Keratinocyte (primary cell): ENCODE data around the gene TOP3B. TPM values are rescaled to one million over a fixed set of nuclear protein-coding genes. Genes with fewer than 3 reads are reported as not detected.

Experiments used
- DNase-seq: peaks from one replicate; pipeline ENCODE4 v3.0.0-alpha.2; 2011; ENCODE audit warnings: low read depth, missing footprints, low spot score
- FAIRE-seq: peaks from 2 replicates; lab custom pipeline; 2011; peaks lifted over from hg19 to GRCh38; lab: Jason Lieb, UNC
- H2AFZ ChIP-seq: 2 replicates; pipeline ENCODE4 v1.6.0; 2012; ENCODE audit warnings: low read length, control low read depth, inconsistent platforms; ENCODE audit not compliant: control insufficient read depth
- H3K27ac ChIP-seq: 2 replicates; pipeline ENCODE4 v1.5.1; 2011; ENCODE audit warnings: low read length; ENCODE audit not compliant: control insufficient read depth, insufficient read depth
- H3K27me3 ChIP-seq: 3 replicates; pipeline ENCODE4 v1.6.0; 2011; ENCODE audit warnings: low read length; ENCODE audit not compliant: control insufficient read depth, insufficient read depth; ENCODE audit errors: extremely low read depth
- H3K36me3 ChIP-seq, 2 experiments: 2 replicates in 1 of 2; 3 replicates in 1 of 2; pipeline ENCODE4 v1.5.1; 2011; ENCODE audit warnings: low read length in 2 of 2, mild to moderate bottlenecking in 1 of 2; ENCODE audit not compliant: control insufficient read depth in 2 of 2, insufficient read depth in 2 of 2; ENCODE audit errors: extremely low read depth in 1 of 2
- H3K4me1 ChIP-seq: 3 replicates; pipeline ENCODE4 v1.5.1; 2011; ENCODE audit warnings: low read length; ENCODE audit not compliant: control insufficient read depth, insufficient read depth; ENCODE audit errors: extremely low read depth
- H3K4me2 ChIP-seq: 3 replicates; pipeline ENCODE4 v1.6.0; 2011; ENCODE audit warnings: low read depth, low read length; ENCODE audit not compliant: control insufficient read depth, insufficient read depth; ENCODE audit errors: extremely low read depth
- H3K4me3 ChIP-seq, 3 experiments: fragments of 200-600 bp in 1 of 3; sonication (generic) in 1 of 3; 2 replicates in 2 of 3; 3 replicates in 1 of 3; pipeline ENCODE4 v1.5.1; 2011 to 2016; ENCODE audit warnings: low read length in 3 of 3, mild to moderate bottlenecking in 3 of 3, control low read depth in 2 of 3, inconsistent platforms in 1 of 3, low read depth in 1 of 3, mixed read lengths in 1 of 3, mixed run types in 1 of 3, moderate library complexity in 1 of 3; ENCODE audit not compliant: control insufficient read depth in 2 of 3, insufficient read depth in 2 of 3; ENCODE audit errors: extremely low read depth in 1 of 3
- H3K79me2 ChIP-seq: 2 replicates; pipeline ENCODE4 v1.6.0; 2012; ENCODE audit warnings: low read length; ENCODE audit not compliant: control insufficient read depth, insufficient read depth
- H3K9ac ChIP-seq: 3 replicates; pipeline ENCODE4 v1.6.0; 2011; ENCODE audit warnings: low read length; ENCODE audit not compliant: control insufficient read depth, insufficient read depth; ENCODE audit errors: extremely low read depth
- H3K9me1 ChIP-seq: 3 replicates; pipeline ENCODE4 v1.6.0; 2011; ENCODE audit warnings: low read length; ENCODE audit not compliant: control insufficient read depth, insufficient read depth; ENCODE audit errors: extremely low read depth
- H3K9me3 ChIP-seq: 2 replicates; pipeline ENCODE4 v1.5.1; 2012; ENCODE audit warnings: low read depth, low read length; ENCODE audit not compliant: control insufficient read depth
- H4K20me1 ChIP-seq: 3 replicates; pipeline ENCODE4 v1.6.0; 2011; ENCODE audit warnings: low read length; ENCODE audit not compliant: control insufficient read depth, insufficient read depth; ENCODE audit errors: extremely low read depth
- EZH2 ChIP-seq: IDR thresholded peaks from one replicate; pipeline ENCODE4 v1.6.1; 2012; ENCODE audit warnings: inconsistent platforms, mild to moderate bottlenecking, low read length, moderate library complexity
- dilution Hi-C: fragments of 300-500 bp; cut with MboI; formaldehyde crosslinking; loops from one replicate; pipeline ENCODE4 v1.7.0; 2020; ENCODE audit warnings: low sequenced_read_pairs; ENCODE audit not compliant: extremely low pct_ligation_motif_present
- polyA plus RNA-seq, 5 experiments: library from polyadenylated mRNA; depleted of rRNA in 3 of 5; stranded (reverse) in 3 of 5; stranded (forward) in 1 of 5; unstranded in 1 of 5; fragments of >200 nt; gene quantifications; 1 replicate in 1 of 5; 2 replicates in 3 of 5; 3 replicates in 1 of 5; pipeline versions ENCODE4 v1.2.1 to v1.2.3, GENCODE V29; 2011 to 2012; ENCODE audit warnings: missing spikeins in 2 of 5, low read depth in 1 of 5, low replicate concordance in 1 of 5
- TF ChIP-seq, protein P1 (sequence below), 3 experiments: IDR thresholded peaks in 1 of 3; conservative IDR thresholded peaks in 1 of 3; optimal IDR thresholded peaks in 1 of 3; 2 replicates in 2 of 3; 3 replicates in 1 of 3; pipeline versions ENCODE3 to v1.5.1; 2011; ENCODE audit warnings: low read length in 3 of 3, mild to moderate bottlenecking in 3 of 3, moderate library complexity in 2 of 3, control low read depth in 1 of 3, inconsistent platforms in 1 of 3; ENCODE audit not compliant: insufficient read depth in 2 of 3; ENCODE audit errors: extremely low read depth in 1 of 3

Gene TOP3B
- polyA plus RNA-seq, 1 donor (not counting 4 experiments of a cell fraction or from before 2014, with no cell fraction given), result 13.8 TPM

DNA sequence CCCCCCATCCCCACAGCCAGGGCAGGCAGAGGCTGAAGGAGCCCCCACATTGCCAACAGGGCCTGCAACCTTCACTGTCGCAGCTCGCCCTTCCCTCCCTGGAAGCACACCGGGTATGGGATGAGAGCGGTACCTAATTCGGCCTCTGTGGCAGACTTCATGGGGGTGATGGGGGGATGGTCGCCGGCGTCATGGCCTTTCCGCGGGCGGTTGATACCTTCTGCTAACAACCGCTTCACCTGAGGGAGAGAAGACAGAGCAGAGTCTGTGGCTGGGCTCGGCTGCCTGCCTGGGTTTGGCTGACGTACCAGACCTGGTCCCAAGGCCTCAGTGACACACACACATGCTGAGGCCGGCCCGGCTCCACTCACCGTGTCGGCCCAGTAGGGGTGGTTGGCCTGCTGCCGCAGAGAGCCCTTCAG lies 18.8 kb downstream of the TOP3B start:
- DNase-seq (no peak), FAIRE-seq (no peak)
- H3K4me3 ChIP-seq, result no peak overlapping the region
- no peak overlapping the region for H3K4me2 ChIP-seq
- H3K9me1 ChIP-seq, result no peaks in the 10 kb centered on the region
- H3K36me3 ChIP-seq, result peaks cover 52 to 64% of the 10 kb centered on the region in 2 experiments
- H3K79me2 ChIP-seq, result no peaks in the 10 kb centered on the region
- no peak overlapping the region for H3K27ac ChIP-seq
- H4K20me1 ChIP-seq, result no peaks in the 10 kb centered on the region
- dilution Hi-C loops, result no loop called here
- no peaks in the 10 kb centered on the region for H3K4me1 ChIP-seq
- no peaks in the 10 kb centered on the region for H3K27me3 ChIP-seq
- no peaks in the 10 kb centered on the region for H3K9me3 ChIP-seq
- no peak overlapping the region for H3K9ac ChIP-seq
- TF ChIP-seq EZH2, result no peak
- TF ChIP-seq, protein P1, sequence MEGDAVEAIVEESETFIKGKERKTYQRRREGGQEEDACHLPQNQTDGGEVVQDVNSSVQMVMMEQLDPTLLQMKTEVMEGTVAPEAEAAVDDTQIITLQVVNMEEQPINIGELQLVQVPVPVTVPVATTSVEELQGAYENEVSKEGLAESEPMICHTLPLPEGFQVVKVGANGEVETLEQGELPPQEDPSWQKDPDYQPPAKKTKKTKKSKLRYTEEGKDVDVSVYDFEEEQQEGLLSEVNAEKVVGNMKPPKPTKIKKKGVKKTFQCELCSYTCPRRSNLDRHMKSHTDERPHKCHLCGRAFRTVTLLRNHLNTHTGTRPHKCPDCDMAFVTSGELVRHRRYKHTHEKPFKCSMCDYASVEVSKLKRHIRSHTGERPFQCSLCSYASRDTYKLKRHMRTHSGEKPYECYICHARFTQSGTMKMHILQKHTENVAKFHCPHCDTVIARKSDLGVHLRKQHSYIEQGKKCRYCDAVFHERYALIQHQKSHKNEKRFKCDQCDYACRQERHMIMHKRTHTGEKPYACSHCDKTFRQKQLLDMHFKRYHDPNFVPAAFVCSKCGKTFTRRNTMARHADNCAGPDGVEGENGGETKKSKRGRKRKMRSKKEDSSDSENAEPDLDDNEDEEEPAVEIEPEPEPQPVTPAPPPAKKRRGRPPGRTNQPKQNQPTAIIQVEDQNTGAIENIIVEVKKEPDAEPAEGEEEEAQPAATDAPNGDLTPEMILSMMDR (optimal IDR thresholded peaks at IDR 0.05 in 1 of 3, IDR thresholded peaks at IDR 0.05 in 1 of 3, conservative IDR thresholded peaks at IDR 0.05 in 1 of 3; ENCODE audit: extremely low read depth in 1 of 3, insufficient read depth in 2 of 3, low read length in 3 of 3), result no peak
- H2AFZ ChIP-seq, result no peak overlapping the region

DNA sequence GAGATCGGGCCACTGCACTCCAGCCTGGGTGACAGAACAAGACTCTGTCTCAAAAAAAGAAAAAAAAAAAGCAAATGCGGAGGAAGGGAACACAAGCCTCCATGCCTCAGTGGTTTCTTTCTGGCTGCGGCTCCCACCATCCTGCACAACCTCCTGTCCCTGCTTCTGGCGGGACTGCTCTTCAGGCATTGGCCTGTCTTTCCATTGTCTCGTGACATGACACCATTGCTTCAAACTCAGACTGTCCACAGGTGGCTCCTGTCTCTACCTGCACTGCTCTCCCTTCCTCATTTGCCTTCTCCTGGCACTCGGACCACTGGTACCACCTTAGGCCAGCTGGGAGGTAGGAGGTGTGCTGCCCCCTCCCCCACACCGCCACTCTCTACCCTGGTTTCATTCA lies 19.3 kb downstream of the TOP3B start:
- Histone ChIP-seq H4K20me1 (no peaks in the 10 kb centered on the region), H3K36me3 (peaks cover 54 to 63% of the 10 kb centered on the region in 2 experiments), H3K27me3 (no peaks in the 10 kb centered on the region), H3K27ac (no peak overlapping the region), H3K4me3 (no peak overlapping the region), H3K4me1 (no peaks in the 10 kb centered on the region), H3K9ac (no peak overlapping the region), H3K9me3 (no peaks in the 10 kb centered on the region), H3K4me2 (no peak overlapping the region), H3K79me2 (no peaks in the 10 kb centered on the region), H2AFZ (no peak overlapping the region), H3K9me1 (no peaks in the 10 kb centered on the region)
- dilution Hi-C loops, result no loop called here
- TF ChIP-seq, protein P1 (optimal IDR thresholded peaks at IDR 0.05 in 1 of 3, IDR thresholded peaks at IDR 0.05 in 1 of 3, conservative IDR thresholded peaks at IDR 0.05 in 1 of 3; ENCODE audit: extremely low read depth in 1 of 3, insufficient read depth in 2 of 3, low read length in 3 of 3), result no peak
- TF ChIP-seq EZH2, result no peak
- FAIRE-seq, result no peak
- no peak for DNase-seq
